ENCODE measurements around the gene SP1.
A peak's percentile ranks its signal among the peaks of the same experiment; 100 is the strongest.
"Not testable (repeated sequence)": the region's sequence is repeated elsewhere in the genome, so short reads cannot be mapped to it uniquely, and the experiment has no call there.

The SP1 gene

GRCh38 chr12:53380104-53380793 is at the start of gene SP1:
SP1 (plus strand) TSS chr12:53380176; CDS start chr12:53380292, 116 bp downstream.
- peak; percentile 94 for DNase-seq

- no peak for DNase-seq
These were observed 49.3 kb upstream of the SP1 start for GRCh38 chr12:53330671-53331070.

GRCh38 chr12:53332339-53332738 is 47.6 kb upstream of the SP1 start:
- not testable (repeated sequence) for DNase-seq

- DNase-seq = no peak
These were observed 47.2 kb upstream of the SP1 start for GRCh38 chr12:53332744-53333143.

- no peak for DNase-seq
These were observed 46.7 kb upstream of the SP1 start for GRCh38 chr12:53333289-53333688.

GRCh38 chr12:53333845-53334244 is 46.1 kb upstream of the SP1 start:
- no peak for DNase-seq

- no peak for DNase-seq
These were observed 45.2 kb upstream of the SP1 start for GRCh38 chr12:53334822-53335221.

- peak; percentile 68 for DNase-seq
These were observed 43.7 kb upstream of the SP1 start, which contains the start of gene SP7 for GRCh38 chr12:53336181-53336681. SP7 (minus strand) TSS chr12:53336354; CDS start chr12:53335646, 708 bp downstream.

- DNase-seq = no peak
These were observed 42.0 kb upstream of the SP1 start for GRCh38 chr12:53338017-53338416.

- DNase-seq = no peak
These were observed 41.1 kb upstream of the SP1 start for GRCh38 chr12:53338916-53339315.

GRCh38 chr12:53340398-53340797 is 39.6 kb upstream of the SP1 start:
- no peak for DNase-seq

GRCh38 chr12:53343449-53343848 is 36.5 kb upstream of the SP1 start:
- no peak for DNase-seq

GRCh38 chr12:53343969-53344368 is 36.0 kb upstream of the SP1 start:
- DNase-seq = no peak

GRCh38 chr12:53344487-53344823 is 35.5 kb upstream of the SP1 start:
- no peak for DNase-seq

GRCh38 chr12:53344824-53345485 is 35.0 kb upstream of the SP1 start:
- peak; percentile 59 for DNase-seq

- no peak for DNase-seq
These were observed 34.3 kb upstream of the SP1 start for GRCh38 chr12:53345486-53346188.

- DNase-seq = no peak
These were observed 33.5 kb upstream of the SP1 start for GRCh38 chr12:53346491-53346890.

GRCh38 chr12:53347905-53348304 is 32.1 kb upstream of the SP1 start:
- DNase-seq = no peak

- DNase-seq = peak; percentile 76
These were observed 27.4 kb upstream of the SP1 start for GRCh38 chr12:53352331-53353256.

- DNase-seq = no peak
These were observed 26.7 kb upstream of the SP1 start for GRCh38 chr12:53353257-53353655.

- DNase-seq = no peak
These were observed 24.9 kb upstream of the SP1 start for GRCh38 chr12:53355121-53355520.

- DNase-seq = no peak
These were observed 21.0 kb upstream of the SP1 start for GRCh38 chr12:53358836-53359419.

Measured in GDM1 (cell line).